Suprapubic skin (tissue), 4 donors: ENCODE results near the gene PCF11. TPM values are rescaled to one million over a fixed set of nuclear protein-coding genes. Genes with fewer than 3 reads are reported as not detected.
A peak's percentile ranks its signal among the peaks of the same experiment; 100 is the strongest.
"Not testable (repeated sequence)": the region's sequence is repeated elsewhere in the genome, so short reads cannot be mapped to it uniquely, and the experiment has no call there.

Source experiments
- DNase-seq, 2 donors: peaks; one replicate each; pipeline ENCODE4 v3.0.0-alpha.2; 2019; ENCODE audit warnings: low spot score in 2 of 2
- H3K27ac ChIP-seq: fragments of 200-600 bp; sonication (generic); one replicate; pipeline ENCODE4 v1.5.1; 2019
- H3K27me3 ChIP-seq: fragments of 200-600 bp; sonication (generic); one replicate; pipeline ENCODE4 v1.5.1; 2019
- H3K36me3 ChIP-seq: fragments of 200-600 bp; sonication (generic); one replicate; pipeline ENCODE4 v1.5.1; 2019
- H3K4me1 ChIP-seq: fragments of 200-600 bp; sonication (generic); one replicate; pipeline ENCODE4 v1.5.1; 2019
- H3K4me3 ChIP-seq: fragments of 200-600 bp; sonication (generic); one replicate; pipeline ENCODE4 v1.5.1; 2019; ENCODE audit warnings: mild to moderate bottlenecking
- H3K9me3 ChIP-seq: fragments of 200-600 bp; sonication (generic); one replicate; pipeline ENCODE4 v1.5.1; 2019
- EP300 ChIP-seq: sonication (generic); formaldehyde crosslinking; IDR thresholded peaks from one replicate; pipeline ENCODE4 v1.6.1; 2017; ENCODE audit warnings: antibody characterized with exemption
- POLR2A ChIP-seq, 2 donors: fragments of 450-650 bp; IDR thresholded peaks; one replicate each; pipeline ENCODE4 v1.6.1; 2017; ENCODE audit warnings: antibody characterized with exemption in 2 of 2, mild to moderate bottlenecking in 2 of 2, moderate library complexity in 2 of 2
- POLR2AphosphoS5 ChIP-seq, 3 donors: sonication (generic); formaldehyde crosslinking; IDR thresholded peaks; one replicate each; pipeline ENCODE4 v1.6.1; 2017; ENCODE audit warnings: antibody characterized with exemption in 3 of 3
- WGBS: methylation state at CpG from one replicate; pipeline ENCODE4 v1.1.5; 2018; 5-methylcytosine and 5-hydroxymethylcytosine counted together
- total RNA-seq, 4 donors: library from RNA; depleted of rRNA; stranded (reverse); fragments of >200 nt; gene quantifications; one replicate each; pipeline ENCODE4 v1.1.0, GENCODE V29; 2016
- TF ChIP-seq, protein P1 (sequence below), 2 donors: fragments of 200-600 bp in 1 of 2; fragments of 450-650 bp in 1 of 2; sonication (generic) in 1 of 2; IDR thresholded peaks; one replicate each; pipeline ENCODE4 v1.5.1; 2016 to 2019; ENCODE audit warnings: antibody characterized with exemption in 2 of 2, mild to moderate bottlenecking in 1 of 2, moderate library complexity in 1 of 2

The PCF11 gene
- total RNA-seq, 4 donors from 2014 or later = 89.1 to 185 (median 117) TPM

DNA sequence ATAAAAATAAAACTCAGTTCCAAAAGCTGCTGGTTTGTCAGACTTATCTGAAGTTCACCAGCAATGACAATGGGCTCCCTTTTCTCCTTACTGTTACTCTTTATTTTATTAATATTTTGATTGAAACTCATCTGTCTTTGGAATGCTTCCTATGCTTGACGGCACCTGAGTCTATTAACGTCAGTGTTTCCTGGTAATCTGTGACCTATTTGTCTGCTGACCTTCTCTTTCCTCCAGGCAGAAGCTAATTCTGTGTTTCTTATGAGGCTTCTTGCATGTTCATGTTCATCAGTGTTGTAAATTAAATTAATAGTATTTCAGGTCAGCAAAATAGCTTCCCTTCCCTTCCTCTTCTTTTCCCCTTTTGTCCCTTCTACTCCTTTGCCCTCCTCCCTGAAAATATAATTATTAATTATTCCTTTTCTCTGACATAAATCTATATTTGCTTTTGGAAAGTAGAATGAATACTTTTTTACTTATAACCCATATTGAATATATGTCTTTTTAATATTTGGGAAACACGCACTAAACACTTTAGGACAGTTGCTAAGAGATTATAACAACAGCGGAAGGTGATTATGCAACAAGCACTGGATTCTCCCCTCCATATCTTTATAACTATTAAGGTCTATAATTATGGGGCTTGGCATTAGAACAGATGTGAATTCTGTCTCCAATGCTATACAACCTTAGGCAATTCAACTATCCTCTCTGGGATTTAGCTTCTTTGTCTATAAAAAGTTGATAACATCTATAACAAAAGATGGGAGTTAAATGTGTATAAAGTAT, 32.1 kb upstream of the PCF11 start:
- 52% methylated on average over 4 of the region's 4 CpGs for WGBS
- Histone ChIP-seq H3K4me1 (peaks cover 24% of the 10 kb centered on the region), H3K4me3 (no peak overlapping the region), H3K27ac (peak overlapping the region; percentile 50), H3K36me3 (no peaks in the 10 kb centered on the region), H3K27me3 (no peaks in the 10 kb centered on the region), H3K9me3 (no peaks in the 10 kb centered on the region)
- TF ChIP-seq EP300 (no peak), POLR2AphosphoS5 (IDR thresholded peaks at IDR 0.05) (no peak), POLR2A (IDR thresholded peaks at IDR 0.05) (no peak)
- TF ChIP-seq, protein P1, sequence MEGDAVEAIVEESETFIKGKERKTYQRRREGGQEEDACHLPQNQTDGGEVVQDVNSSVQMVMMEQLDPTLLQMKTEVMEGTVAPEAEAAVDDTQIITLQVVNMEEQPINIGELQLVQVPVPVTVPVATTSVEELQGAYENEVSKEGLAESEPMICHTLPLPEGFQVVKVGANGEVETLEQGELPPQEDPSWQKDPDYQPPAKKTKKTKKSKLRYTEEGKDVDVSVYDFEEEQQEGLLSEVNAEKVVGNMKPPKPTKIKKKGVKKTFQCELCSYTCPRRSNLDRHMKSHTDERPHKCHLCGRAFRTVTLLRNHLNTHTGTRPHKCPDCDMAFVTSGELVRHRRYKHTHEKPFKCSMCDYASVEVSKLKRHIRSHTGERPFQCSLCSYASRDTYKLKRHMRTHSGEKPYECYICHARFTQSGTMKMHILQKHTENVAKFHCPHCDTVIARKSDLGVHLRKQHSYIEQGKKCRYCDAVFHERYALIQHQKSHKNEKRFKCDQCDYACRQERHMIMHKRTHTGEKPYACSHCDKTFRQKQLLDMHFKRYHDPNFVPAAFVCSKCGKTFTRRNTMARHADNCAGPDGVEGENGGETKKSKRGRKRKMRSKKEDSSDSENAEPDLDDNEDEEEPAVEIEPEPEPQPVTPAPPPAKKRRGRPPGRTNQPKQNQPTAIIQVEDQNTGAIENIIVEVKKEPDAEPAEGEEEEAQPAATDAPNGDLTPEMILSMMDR (IDR thresholded peaks at IDR 0.05) = no peak
- no peak for DNase-seq

DNA sequence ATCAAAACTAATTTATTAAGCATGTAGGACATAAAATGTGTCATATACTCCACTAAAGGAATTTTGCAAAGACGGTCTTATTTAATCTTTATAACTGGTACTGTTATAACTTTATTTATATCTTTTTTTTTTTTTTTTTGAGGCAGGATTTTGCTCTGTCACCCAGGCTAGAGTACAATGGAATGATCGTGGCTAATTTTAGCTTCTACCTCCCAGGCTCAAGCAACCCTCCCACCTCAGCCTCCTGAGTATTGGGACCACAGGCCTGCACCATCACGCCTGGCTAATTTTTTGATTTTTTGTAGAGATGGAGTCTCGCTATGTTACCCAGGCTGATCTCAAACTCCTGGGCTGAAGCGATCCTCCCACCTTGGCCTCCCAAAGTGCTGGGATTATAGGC, 31.4 kb upstream of the PCF11 start:
- Histone ChIP-seq H3K9me3 (no peaks in the 10 kb centered on the region), H3K4me1 (peaks cover 24% of the 10 kb centered on the region), H3K27ac (no peak overlapping the region), H3K36me3 (no peaks in the 10 kb centered on the region), H3K4me3 (no peak overlapping the region), H3K27me3 (no peaks in the 10 kb centered on the region)
- no peak for DNase-seq
- TF ChIP-seq, protein P1 (IDR thresholded peaks at IDR 0.05) = no peak
- TF ChIP-seq POLR2AphosphoS5 (IDR thresholded peaks at IDR 0.05) = no peak
- TF ChIP-seq EP300 = no peak
- no peak for TF ChIP-seq POLR2A (IDR thresholded peaks at IDR 0.05)
- 82% methylated on average over 5 of the region's 5 CpGs for WGBS

DNA sequence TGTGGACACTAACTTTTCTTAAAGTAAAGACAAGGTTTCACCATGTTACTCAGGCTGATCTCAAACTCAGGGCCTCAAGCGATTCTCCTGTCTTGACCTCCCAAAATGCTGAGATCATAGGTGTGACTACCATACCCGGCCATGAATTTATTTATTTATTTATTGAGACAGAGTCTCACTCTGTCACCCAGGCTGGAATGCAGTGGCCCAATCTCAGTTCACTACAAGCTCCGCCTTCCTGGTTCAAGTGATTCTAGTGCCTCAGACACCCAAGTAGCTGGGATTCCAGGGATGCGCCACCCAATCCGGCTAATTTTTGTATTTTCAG, 29.7 kb upstream of the PCF11 start:
- 94% methylated on average over 5 of the region's 5 CpGs for WGBS
- DNase-seq = no peak
- Histone ChIP-seq H3K27ac (peak overlapping the region; percentile 76), H3K9me3 (no peaks in the 10 kb centered on the region), H3K4me3 (no peak overlapping the region), H3K4me1 (peaks cover 24% of the 10 kb centered on the region), H3K36me3 (no peaks in the 10 kb centered on the region), H3K27me3 (no peaks in the 10 kb centered on the region)
- TF ChIP-seq EP300 (no peak), POLR2AphosphoS5 (IDR thresholded peaks at IDR 0.05) (no peak), POLR2A (IDR thresholded peaks at IDR 0.05) (no peak)
- TF ChIP-seq, protein P1 (IDR thresholded peaks at IDR 0.05) = no peak

DNA sequence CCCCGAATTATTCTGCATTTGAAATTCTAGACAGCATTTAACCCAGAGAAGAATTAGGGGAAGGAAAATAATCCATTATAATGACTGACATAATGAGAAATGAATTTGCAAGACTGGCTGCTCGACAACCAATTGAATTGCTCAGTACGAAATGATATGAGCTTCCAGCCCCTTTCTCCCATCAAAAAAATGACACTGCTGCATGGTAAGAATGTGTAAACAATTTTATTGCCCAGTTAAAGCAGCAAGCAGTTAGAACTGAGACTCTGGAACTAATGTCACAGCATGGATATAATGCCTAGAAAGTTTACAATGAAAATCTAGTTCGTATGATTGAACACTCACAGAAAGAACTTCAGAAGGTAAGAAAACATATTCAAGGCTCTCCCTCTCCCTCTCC, 24.7 kb upstream of the PCF11 start:
- WGBS = 73% methylated on average over 4 of the region's 4 CpGs
- no peaks in the 10 kb centered on the region for H3K36me3 ChIP-seq
- H3K9me3 ChIP-seq = no peaks in the 10 kb centered on the region
- H3K4me1 ChIP-seq = peaks cover 7% of the 10 kb centered on the region
- H3K27me3 ChIP-seq = no peaks in the 10 kb centered on the region
- H3K27ac ChIP-seq = no peak overlapping the region
- H3K4me3 ChIP-seq = no peak overlapping the region
- TF ChIP-seq, protein P1 (IDR thresholded peaks at IDR 0.05) = no peak
- TF ChIP-seq POLR2AphosphoS5 (IDR thresholded peaks at IDR 0.05) = no peak
- no peak for TF ChIP-seq POLR2A (IDR thresholded peaks at IDR 0.05)
- TF ChIP-seq EP300 = no peak
- no peak for DNase-seq

DNA sequence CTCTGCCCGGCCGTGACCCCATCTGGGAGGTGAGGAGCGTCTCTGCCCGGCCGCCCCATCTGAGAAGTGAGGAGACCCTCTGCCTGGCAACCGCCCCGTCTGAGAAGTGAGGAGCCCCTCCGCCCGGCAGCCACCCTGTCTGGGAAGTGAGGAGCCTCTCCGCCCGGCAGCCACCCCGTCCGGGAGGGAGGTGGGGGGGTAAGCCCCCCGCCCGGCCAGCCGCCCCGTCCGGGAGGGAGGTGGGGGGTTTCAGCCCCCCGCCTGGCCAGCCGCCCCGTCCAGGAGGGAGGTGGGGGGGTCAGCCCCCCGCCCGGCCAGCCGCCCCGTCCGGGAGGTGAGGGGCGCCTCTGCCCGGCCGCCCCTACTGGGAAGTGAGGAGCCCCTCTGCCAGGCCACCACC, 23.7 kb upstream of the PCF11 start:
- H3K27me3 ChIP-seq, H3K36me3 ChIP-seq, H3K4me3 ChIP-seq, H3K9me3 ChIP-seq, H3K27ac ChIP-seq, H3K4me1 ChIP-seq, DNase-seq: not testable (repeated sequence)
- WGBS = 100% methylated on average over 3 of the region's 29 CpGs

DNA sequence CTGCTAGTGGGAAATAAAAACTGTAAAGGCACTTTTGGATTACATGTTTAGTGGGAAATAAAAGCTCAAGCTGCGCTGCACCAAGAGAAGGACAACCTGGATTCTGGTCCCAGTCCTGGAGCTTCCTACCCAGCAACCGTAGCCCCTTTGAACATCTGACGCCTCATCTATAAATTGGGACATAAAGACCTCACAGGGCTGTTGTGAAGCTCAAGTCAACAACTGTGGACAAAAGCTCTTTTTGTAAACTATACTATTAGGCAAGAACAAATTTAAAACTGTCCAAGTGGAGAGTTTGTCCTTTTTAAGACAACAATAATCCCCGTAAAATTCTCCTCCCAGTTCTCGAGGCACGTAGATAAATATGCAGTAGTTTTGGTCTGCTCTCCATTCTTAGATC, 17.6 kb upstream of the PCF11 start:
- no peaks in the 10 kb centered on the region for H3K36me3 ChIP-seq
- no peaks in the 10 kb centered on the region for H3K4me1 ChIP-seq
- 93% methylated on average over 6 of the region's 6 CpGs for WGBS
- TF ChIP-seq, protein P1 (IDR thresholded peaks at IDR 0.05) = no peak
- TF ChIP-seq EP300 (no peak), POLR2A (IDR thresholded peaks at IDR 0.05) (no peak), POLR2AphosphoS5 (IDR thresholded peaks at IDR 0.05) (no peak)
- no peaks in the 10 kb centered on the region for H3K27me3 ChIP-seq
- H3K27ac ChIP-seq = no peak overlapping the region
- no peak for DNase-seq
- H3K9me3 ChIP-seq = no peaks in the 10 kb centered on the region
- no peak overlapping the region for H3K4me3 ChIP-seq
